GM12878 (cell line): ENCODE data around the gene PFN3. TPM values are rescaled to one million over a fixed set of nuclear protein-coding genes. Genes with fewer than 3 reads are reported as not detected.

ENCODE experiments used
- ATAC-seq: fragments of 200-7000 bp; cut with Tn5 transposase; 3 replicates; pipeline ENCODE4 v1.9.1; 2020; ENCODE audit warnings: mild to moderate bottlenecking, moderate library complexity
- BruUV-seq: library from RNA; stranded (reverse); fragments of 400-500 nt; replicated peaks from 2 replicates; lab custom pipeline; 2021; lab: Mats Ljungman, UMichigan
- CTCF ChIA-PET: fragments of 300-600 bp; sonication (Branson Sonifier 250); formaldehyde crosslinking; extraction: SDS; loops from one replicate; lab custom pipeline; 2021; ENCODE audit warnings: inconsistent platforms; lab: Yijun Ruan, JAX
- POLR2A ChIA-PET: fragments of 350-600 bp; formaldehyde crosslinking; extraction: SDS; loops from one replicate; lab custom pipeline; 2021; ENCODE audit warnings: inconsistent platforms; lab: Charles Lee
- RAD21 ChIA-PET: fragments of 300-600 bp; sonication (Branson Sonifier 250); formaldehyde crosslinking; loops from one replicate; lab custom pipeline; 2023; ENCODE audit warnings: antibody characterized with exemption; ENCODE audit not compliant: unreplicated experiment; lab: Charles Lee
- SMC1A ChIA-PET: fragments of 300-600 bp; sonication (Branson Sonifier 250); formaldehyde crosslinking; loops from one replicate; lab custom pipeline; 2023; ENCODE audit not compliant: unreplicated experiment, uncharacterized antibody; lab: Charles Lee
- DNase-seq: peaks from one replicate; pipeline ENCODE4 v3.0.0-alpha.2; 2011; ENCODE audit warnings: low read depth, low spot score
- FAIRE-seq: peaks from 3 replicates; lab custom pipeline; 2011; peaks lifted over from hg19 to GRCh38; lab: Jason Lieb, UNC
- H2AFZ ChIP-seq: 2 replicates; pipeline ENCODE4 v1.6.0; 2011; ENCODE audit warnings: low read depth, low read length, control low read depth; ENCODE audit not compliant: control insufficient read depth
- H3K27ac ChIP-seq: 2 replicates; pipeline ENCODE4 v1.5.1; 2011; ENCODE audit warnings: control low read depth; ENCODE audit not compliant: control insufficient read depth, insufficient read depth
- H3K27me3 ChIP-seq, 2 experiments: replicated peaks in 1 of 2; 2 replicates each; pipeline versions ENCODE4 v1.6.0 to v1.6.1; 2011; ENCODE audit warnings: low read length in 1 of 2; ENCODE audit not compliant: control insufficient read depth in 2 of 2, insufficient read depth in 2 of 2
- H3K36me3 ChIP-seq, 2 experiments: 2 replicates each; pipeline ENCODE4 v1.5.1; 2011; ENCODE audit warnings: low read length in 1 of 2; ENCODE audit not compliant: control insufficient read depth in 2 of 2, insufficient read depth in 2 of 2
- H3K4me1 ChIP-seq: 2 replicates; pipeline ENCODE4 v1.6.1; 2011; ENCODE audit warnings: mild to moderate bottlenecking, low read length, moderate library complexity, mixed read lengths; ENCODE audit not compliant: control insufficient read depth, insufficient read depth
- H3K4me2 ChIP-seq: 2 replicates; pipeline ENCODE4 v1.6.0; 2011; ENCODE audit warnings: control low read depth; ENCODE audit not compliant: control insufficient read depth, insufficient read depth
- H3K4me3 ChIP-seq: fragments of 200-600 bp; sonication (generic); 2 replicates; pipeline ENCODE4 v1.5.1; 2016
- H3K79me2 ChIP-seq: 2 replicates; pipeline ENCODE4 v1.6.0; 2011; ENCODE audit warnings: low read length; ENCODE audit not compliant: control insufficient read depth, insufficient read depth
- H3K9ac ChIP-seq: 2 replicates; pipeline ENCODE4 v1.8.0; 2011; ENCODE audit warnings: low read length, control low read depth, mixed read lengths; ENCODE audit not compliant: control insufficient read depth, insufficient read depth
- H3K9me3 ChIP-seq: replicated peaks from 3 replicates; pipeline ENCODE4 v1.5.1; 2011; ENCODE audit warnings: mild to moderate bottlenecking, low read length; ENCODE audit not compliant: control insufficient read depth, insufficient read depth
- H4K20me1 ChIP-seq: 2 replicates; pipeline ENCODE4 v1.6.0; 2011; ENCODE audit not compliant: control insufficient read depth, insufficient read depth
- ATF7 ChIP-seq: fragments of 450-650 bp; IDR thresholded peaks from 2 replicates; pipeline ENCODE4 v1.6.1; 2016; ENCODE audit warnings: low read depth, mild to moderate bottlenecking
- BCL11A ChIP-seq: IDR thresholded peaks from 2 replicates; pipeline ENCODE4 v1.6.1; 2011; ENCODE audit warnings: low read depth, low read length
- HDGF ChIP-seq: fragments of 450-650 bp; IDR thresholded peaks from 2 replicates; pipeline ENCODE4 v1.6.1; 2016; ENCODE audit warnings: antibody characterized with exemption
- IRF4 ChIP-seq: IDR thresholded peaks from 2 replicates; pipeline ENCODE4 v1.6.1; 2011; ENCODE audit warnings: low read depth, low read length
- MYC ChIP-seq: IDR thresholded peaks from 2 replicates; pipeline ENCODE4 v1.6.1; 2011; ENCODE audit warnings: mild to moderate bottlenecking, low read length, moderate library complexity, inconsistent platforms; ENCODE audit not compliant: insufficient read depth, insufficient replicate concordance, insufficient read length, severe bottlenecking
- NFIC ChIP-seq: IDR thresholded peaks from 2 replicates; pipeline ENCODE4 v1.6.1; 2012; ENCODE audit warnings: low read depth, mild to moderate bottlenecking, inconsistent platforms, low read length, moderate library complexity
- NR2F1 ChIP-seq: fragments of 450-650 bp; conservative IDR thresholded peaks from 2 replicates; pipeline ENCODE4 v1.6.1; 2017; ENCODE audit warnings: mild to moderate bottlenecking
- ZNF217 ChIP-seq: fragments of 450-650 bp; IDR thresholded peaks from 2 replicates; pipeline ENCODE4 v1.6.1; 2017; ENCODE audit warnings: antibody characterized with exemption, mild to moderate bottlenecking
- WGBS: methylation state at CpG from one replicate; pipeline ENCODE4 v1.1.6; 2016; ENCODE audit warnings: low lambda C conversion rate; ENCODE audit not compliant: insufficient replicate concordance, insufficient coverage; ENCODE audit errors: missing lambda C conversion rate; 5-methylcytosine and 5-hydroxymethylcytosine counted together
- in situ Hi-C: fragments of 300-500 bp; cut with MboI; formaldehyde crosslinking; loops from 9 replicates; pipeline ENCODE4 v1.14.3; 2018; ENCODE audit warnings: mixed read lengths
- intact Hi-C: fragments of 100-400 bp; cut with micrococcal nuclease; formaldehyde crosslinking; loops from one replicate; pipeline ENCODE4 v1.14.2; 2022; ENCODE audit not compliant: unreplicated experiment
- polyA plus RNA-seq, 11 experiments: library from polyadenylated mRNA; depleted of rRNA in 4 of 11; unstranded in 6 of 11; stranded (reverse) in 5 of 11; fragments of >200 nt; fragmentation: Nextera tagmentation in 4 of 11; fragmentation: Illumina TruSeq in 1 of 11; extraction: Ambion mirVana in 4 of 11; extraction: Trizol in 1 of 11; gene quantifications; 1 replicate in 1 of 11; 2 replicates in 10 of 11; pipeline versions ENCODE4 v1.2.1 to v1.2.3, GENCODE V29; 2011 to 2016; ENCODE audit warnings: inconsistent platforms in 2 of 11, missing spikeins in 2 of 11, low read depth in 1 of 11
- total RNA-seq, 4 experiments: library from RNA; depleted of rRNA in 3 of 4; stranded (reverse); fragments of >200 nt in 3 of 4; fragmentation: Illumina TruSeq in 1 of 4; extraction: Trizol in 1 of 4; gene quantifications; 2 replicates each; pipeline versions ENCODE4 v1.2.1 to v1.2.3, GENCODE V29; 2013 to 2021
- TF ChIP-seq, protein P1 (sequence below): fragments of 450-650 bp; IDR thresholded peaks from 2 replicates; pipeline ENCODE4 v1.6.1; 2014; ENCODE audit warnings: mild to moderate bottlenecking
- TF ChIP-seq, protein P2 (sequence below): fragments of 450-650 bp; IDR thresholded peaks from 2 replicates; pipeline ENCODE4 v1.6.1; 2018; ENCODE audit warnings: mild to moderate bottlenecking, low read depth, moderate library complexity; ENCODE audit not compliant: partially characterized antibody

PFN3 gene
- total and polyA plus RNA-seq, 10 of the 15 experiments (the other 5 are each of a cell fraction or from before 2014, with no cell fraction given), result not detected

DNA sequence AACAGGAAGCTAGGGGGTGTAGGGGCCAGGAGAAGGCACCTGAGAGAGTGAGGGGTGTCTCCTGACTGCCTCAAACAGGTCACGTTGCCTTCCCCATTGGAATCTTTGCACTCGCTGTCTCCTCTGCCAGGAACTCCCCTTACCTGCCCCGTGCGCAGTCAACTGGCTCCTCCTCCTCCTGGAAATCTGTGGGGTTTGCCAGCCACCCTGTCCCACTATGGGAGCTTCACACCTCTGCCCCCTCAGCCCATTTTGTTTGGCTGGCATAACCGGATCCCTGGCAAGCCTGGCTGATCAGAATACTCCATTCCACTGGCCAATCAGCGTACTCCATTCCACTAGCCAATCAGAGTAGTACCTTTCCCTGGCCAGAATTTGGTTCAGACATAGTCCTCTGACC, 26.7 kb downstream of the PFN3 start:
- Histone ChIP-seq H3K9ac (no peak overlapping the region), H3K36me3 (peaks cover 5 to 10% of the 10 kb centered on the region in 2 experiments), H3K4me3 (no peak overlapping the region), H3K4me2 (no peak overlapping the region), H3K4me1 (peaks cover 24% of the 10 kb centered on the region), H3K9me3 (no peaks in the 10 kb centered on the region), H2AFZ (no peak overlapping the region), H3K27ac (no peak overlapping the region), H3K79me2 (no peaks in the 10 kb centered on the region), H3K27me3 (no peaks in the 10 kb centered on the region), H4K20me1 (no peaks in the 10 kb centered on the region)
- ATAC-seq (no peak), FAIRE-seq (no peak), DNase-seq (no peak)
- no TSS peak for BruUV-seq
- ChIA-PET POLR2A (interaction anchor here (0.6 to 2.8 kb wide), 4 partner anchors 12 to 877 kb away, joined by 3 to 8 read pairs (median 6); partner anchors contain the start of gene RGS14), RAD21 (interaction anchor here (1.7 kb wide), 1 partner anchor 17 kb away, joined by 4 read pairs; no protein-coding TSS in a partner anchor), SMC1A (interaction anchor here (0.6 to 1.6 kb wide), 4 partner anchors 9 to 128 kb away, joined by 3 to 4 read pairs (median 3); no protein-coding TSS in a partner anchor), CTCF (interaction anchor here (6.0 kb wide), 1 partner anchor 16 kb away, joined by 88 read pairs; no protein-coding TSS in a partner anchor)
- in situ Hi-C loops, result no loop called here
- intact Hi-C loops, result no loop called here
- 78% methylated on average over 6 of the region's 6 CpGs for WGBS
- TF ChIP-seq NR2F1, result no peak
- TF ChIP-seq, protein P1, sequence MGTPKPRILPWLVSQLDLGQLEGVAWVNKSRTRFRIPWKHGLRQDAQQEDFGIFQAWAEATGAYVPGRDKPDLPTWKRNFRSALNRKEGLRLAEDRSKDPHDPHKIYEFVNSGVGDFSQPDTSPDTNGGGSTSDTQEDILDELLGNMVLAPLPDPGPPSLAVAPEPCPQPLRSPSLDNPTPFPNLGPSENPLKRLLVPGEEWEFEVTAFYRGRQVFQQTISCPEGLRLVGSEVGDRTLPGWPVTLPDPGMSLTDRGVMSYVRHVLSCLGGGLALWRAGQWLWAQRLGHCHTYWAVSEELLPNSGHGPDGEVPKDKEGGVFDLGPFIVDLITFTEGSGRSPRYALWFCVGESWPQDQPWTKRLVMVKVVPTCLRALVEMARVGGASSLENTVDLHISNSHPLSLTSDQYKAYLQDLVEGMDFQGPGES, result no peak
- TF ChIP-seq ATF7, result no peak
- TF ChIP-seq ZNF217, result no peak
- no peak for TF ChIP-seq NFIC
- TF ChIP-seq, protein P2, sequence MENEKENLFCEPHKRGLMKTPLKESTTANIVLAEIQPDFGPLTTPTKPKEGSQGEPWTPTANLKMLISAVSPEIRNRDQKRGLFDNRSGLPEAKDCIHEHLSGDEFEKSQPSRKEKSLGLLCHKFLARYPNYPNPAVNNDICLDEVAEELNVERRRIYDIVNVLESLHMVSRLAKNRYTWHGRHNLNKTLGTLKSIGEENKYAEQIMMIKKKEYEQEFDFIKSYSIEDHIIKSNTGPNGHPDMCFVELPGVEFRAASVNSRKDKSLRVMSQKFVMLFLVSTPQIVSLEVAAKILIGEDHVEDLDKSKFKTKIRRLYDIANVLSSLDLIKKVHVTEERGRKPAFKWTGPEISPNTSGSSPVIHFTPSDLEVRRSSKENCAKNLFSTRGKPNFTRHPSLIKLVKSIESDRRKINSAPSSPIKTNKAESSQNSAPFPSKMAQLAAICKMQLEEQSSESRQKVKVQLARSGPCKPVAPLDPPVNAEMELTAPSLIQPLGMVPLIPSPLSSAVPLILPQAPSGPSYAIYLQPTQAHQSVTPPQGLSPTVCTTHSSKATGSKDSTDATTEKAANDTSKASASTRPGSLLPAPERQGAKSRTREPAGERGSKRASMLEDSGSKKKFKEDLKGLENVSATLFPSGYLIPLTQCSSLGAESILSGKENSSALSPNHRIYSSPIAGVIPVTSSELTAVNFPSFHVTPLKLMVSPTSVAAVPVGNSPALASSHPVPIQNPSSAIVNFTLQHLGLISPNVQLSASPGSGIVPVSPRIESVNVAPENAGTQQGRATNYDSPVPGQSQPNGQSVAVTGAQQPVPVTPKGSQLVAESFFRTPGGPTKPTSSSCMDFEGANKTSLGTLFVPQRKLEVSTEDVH, result no peak
- TF ChIP-seq IRF4, result no peak
- no peak for TF ChIP-seq HDGF
- TF ChIP-seq BCL11A, result no peak
- no peak for TF ChIP-seq MYC
